Left ventricle myocardium inferior (tissue), 1 donor: ENCODE data around the gene CD48. TPM values are rescaled to one million over a fixed set of nuclear protein-coding genes. Genes with fewer than 3 reads are reported as not detected.

Experiments
- DNase-seq: peaks from one replicate; pipeline ENCODE4 v3.0.0-alpha.2; 2020
- H3K27ac ChIP-seq: fragments of 200-600 bp; replicated peaks from 2 replicates; pipeline ENCODE4 v1.8.0; 2021
- H3K27me3 ChIP-seq: fragments of 200-600 bp; 2 replicates; pipeline ENCODE4 v1.8.0; 2021; ENCODE audit warnings: low read depth
- H3K36me3 ChIP-seq: fragments of 200-600 bp; 2 replicates; pipeline ENCODE4 v1.8.0; 2021
- H3K4me1 ChIP-seq: fragments of 200-600 bp; 2 replicates; pipeline ENCODE4 v1.8.0; 2021
- H3K4me3 ChIP-seq: fragments of 200-600 bp; 2 replicates; pipeline ENCODE4 v1.8.0; 2021; ENCODE audit warnings: mild to moderate bottlenecking, moderate library complexity
- H3K9me3 ChIP-seq: fragments of 200-600 bp; replicated peaks from 2 replicates; pipeline ENCODE4 v1.8.0; 2021
- intact Hi-C: fragments of 100-400 bp; cut with micrococcal nuclease; formaldehyde crosslinking; loops from one replicate; pipeline ENCODE4 v1.11.0; 2022
- total RNA-seq: library from RNA; stranded (reverse); fragmentation: NEBNext Ultra II Directional; extraction: Animal tissue kit (Norgen Biotek cat#: 25700); gene quantifications from one replicate; pipeline ENCODE4 v1.2.1, GENCODE V29; 2021
- TF ChIP-seq, protein P1 (sequence below): fragments of 200-600 bp; IDR thresholded peaks from 2 replicates; pipeline ENCODE4 v1.8.0; 2021; ENCODE audit warnings: antibody characterized with exemption, mild to moderate bottlenecking, borderline replicate concordance
- donor health status: DM: no; HTN: yes; CAD: no; lungs with severe emphysema.

Gene CD48
- total RNA-seq, 1 donor from 2014 or later: 1.3 TPM

DNA sequence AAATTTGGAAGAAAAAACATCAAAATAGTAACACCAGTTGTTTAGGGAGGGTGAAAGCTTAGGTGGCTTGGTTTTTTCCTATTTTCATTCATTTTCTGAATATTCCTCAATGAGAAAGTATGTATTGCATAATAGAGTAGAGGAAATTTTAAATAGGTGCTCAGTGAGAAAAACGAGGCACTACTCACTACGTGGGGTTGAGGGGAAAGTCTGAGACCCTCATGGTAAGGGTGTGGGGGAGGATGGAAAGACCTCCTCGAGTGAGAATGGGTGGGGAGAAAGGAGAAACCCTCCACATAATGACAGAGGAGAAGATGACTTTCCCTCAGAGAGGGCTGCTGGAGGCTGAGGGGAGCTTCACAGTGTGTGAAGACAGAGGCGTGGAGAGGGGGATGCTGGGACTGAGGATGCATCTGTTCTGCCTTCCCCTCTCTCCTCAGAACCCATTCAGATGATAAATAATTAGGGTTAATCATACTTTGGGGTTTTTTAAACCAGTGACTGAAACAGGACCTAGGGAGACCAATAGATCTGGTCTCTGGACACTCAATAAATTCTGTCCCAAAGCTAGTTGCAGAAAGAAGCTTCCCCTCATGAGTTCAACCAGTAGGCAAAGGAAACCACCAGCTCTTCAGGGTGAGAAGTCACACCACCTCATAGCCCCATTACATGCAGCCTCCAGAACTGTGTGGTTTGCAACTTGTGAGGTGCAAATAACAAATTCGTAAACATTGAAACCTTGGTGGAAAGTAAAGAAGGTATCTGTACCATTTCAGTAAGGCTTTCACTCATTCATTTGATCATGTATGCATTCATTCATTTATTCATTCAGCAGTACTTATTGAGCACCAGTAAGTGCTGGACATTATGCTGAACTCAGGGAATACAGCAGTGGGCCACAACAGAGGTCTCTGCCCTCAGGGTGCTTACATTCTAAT lies 44.6 kb upstream of the CD48 start:
- H3K36me3 ChIP-seq: no peaks in the 10 kb centered on the region
- no peak overlapping the region for H3K4me3 ChIP-seq
- DNase-seq: no peak
- intact Hi-C loops: no loop called here
- H3K9me3 ChIP-seq: no peaks in the 10 kb centered on the region
- peaks cover 17% of the 10 kb centered on the region for H3K27me3 ChIP-seq
- no peak overlapping the region for H3K27ac ChIP-seq
- TF ChIP-seq, protein P1, sequence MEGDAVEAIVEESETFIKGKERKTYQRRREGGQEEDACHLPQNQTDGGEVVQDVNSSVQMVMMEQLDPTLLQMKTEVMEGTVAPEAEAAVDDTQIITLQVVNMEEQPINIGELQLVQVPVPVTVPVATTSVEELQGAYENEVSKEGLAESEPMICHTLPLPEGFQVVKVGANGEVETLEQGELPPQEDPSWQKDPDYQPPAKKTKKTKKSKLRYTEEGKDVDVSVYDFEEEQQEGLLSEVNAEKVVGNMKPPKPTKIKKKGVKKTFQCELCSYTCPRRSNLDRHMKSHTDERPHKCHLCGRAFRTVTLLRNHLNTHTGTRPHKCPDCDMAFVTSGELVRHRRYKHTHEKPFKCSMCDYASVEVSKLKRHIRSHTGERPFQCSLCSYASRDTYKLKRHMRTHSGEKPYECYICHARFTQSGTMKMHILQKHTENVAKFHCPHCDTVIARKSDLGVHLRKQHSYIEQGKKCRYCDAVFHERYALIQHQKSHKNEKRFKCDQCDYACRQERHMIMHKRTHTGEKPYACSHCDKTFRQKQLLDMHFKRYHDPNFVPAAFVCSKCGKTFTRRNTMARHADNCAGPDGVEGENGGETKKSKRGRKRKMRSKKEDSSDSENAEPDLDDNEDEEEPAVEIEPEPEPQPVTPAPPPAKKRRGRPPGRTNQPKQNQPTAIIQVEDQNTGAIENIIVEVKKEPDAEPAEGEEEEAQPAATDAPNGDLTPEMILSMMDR: no peak
- no peaks in the 10 kb centered on the region for H3K4me1 ChIP-seq

DNA sequence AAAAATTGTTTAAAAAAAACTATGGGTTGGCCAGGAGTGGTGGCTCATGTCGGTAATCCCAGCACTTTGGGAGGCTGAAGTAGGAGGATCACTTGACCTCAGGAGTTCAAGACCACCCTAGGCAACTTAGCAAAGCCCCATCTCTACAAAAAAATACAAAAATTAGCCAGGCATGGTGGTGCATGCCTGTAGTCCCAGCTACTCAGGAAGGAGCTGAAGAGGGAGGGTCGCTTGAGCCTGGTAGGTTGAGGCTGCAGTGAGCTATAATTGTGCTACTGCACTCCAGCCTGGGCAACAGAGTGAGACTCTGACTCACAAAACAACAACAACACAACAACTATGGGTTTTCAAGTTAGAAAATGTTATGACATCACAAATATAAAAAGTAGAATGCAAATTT lies 43.8 kb upstream of the CD48 start:
- intact Hi-C loops: no loop called here
- Histone ChIP-seq H3K4me1 (no peaks in the 10 kb centered on the region), H3K9me3 (no peaks in the 10 kb centered on the region), H3K27me3 (peaks cover 24% of the 10 kb centered on the region), H3K36me3 (no peaks in the 10 kb centered on the region), H3K27ac (no peak overlapping the region), H3K4me3 (no peak overlapping the region)
- TF ChIP-seq, protein P1: no peak
- DNase-seq: no peak

DNA sequence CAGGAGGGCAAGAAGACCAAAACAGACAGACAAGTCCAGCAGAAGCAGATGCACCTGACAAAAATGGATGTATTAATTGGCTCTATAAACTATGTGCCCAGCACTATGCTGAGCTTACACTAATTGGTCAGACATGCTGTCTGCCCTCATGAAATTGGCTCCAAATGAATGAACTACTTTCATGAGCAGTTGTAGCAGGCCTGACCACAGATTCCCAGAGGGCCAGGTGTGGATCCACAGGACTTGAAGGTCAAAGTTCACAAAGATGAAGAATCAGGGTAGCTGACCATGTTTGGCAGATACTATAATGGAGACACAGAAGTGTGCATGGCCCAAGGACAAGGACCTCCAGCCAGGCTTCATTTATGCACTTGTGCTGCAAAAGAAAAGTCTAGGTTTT lies 42.0 kb upstream of the CD48 start:
- Histone ChIP-seq H3K4me1 (no peaks in the 10 kb centered on the region), H3K27ac (no peak overlapping the region), H3K36me3 (no peaks in the 10 kb centered on the region), H3K9me3 (no peaks in the 10 kb centered on the region), H3K27me3 (peaks cover 43% of the 10 kb centered on the region), H3K4me3 (no peak overlapping the region)
- TF ChIP-seq, protein P1: no peak
- intact Hi-C loops: no loop called here
- no peak for DNase-seq

DNA sequence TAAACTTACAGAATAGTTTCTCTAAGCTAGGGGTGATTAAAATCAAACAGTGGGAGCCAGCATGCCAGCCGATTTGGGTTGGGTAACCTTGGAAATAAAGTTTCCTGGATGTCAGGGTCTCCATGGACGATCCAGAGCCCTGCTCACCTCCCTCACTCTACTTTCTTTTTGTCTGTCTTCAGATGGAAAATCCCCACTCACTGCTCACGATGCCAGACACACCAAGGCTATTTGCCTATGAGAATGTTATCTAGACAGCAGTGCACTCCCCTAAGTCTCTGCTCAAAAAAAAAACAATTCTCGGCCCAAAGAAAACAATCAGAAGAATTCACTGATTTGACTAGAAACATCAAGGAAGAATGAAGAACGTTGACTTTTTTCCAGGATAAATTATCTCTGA lies 41.3 kb upstream of the CD48 start:
- H3K36me3 ChIP-seq: no peaks in the 10 kb centered on the region
- no peak overlapping the region for H3K27ac ChIP-seq
- intact Hi-C loops: no loop called here
- H3K4me1 ChIP-seq: no peaks in the 10 kb centered on the region
- H3K27me3 ChIP-seq: peaks cover 49% of the 10 kb centered on the region
- TF ChIP-seq, protein P1: no peak
- no peaks in the 10 kb centered on the region for H3K9me3 ChIP-seq
- no peak overlapping the region for H3K4me3 ChIP-seq
- DNase-seq: no peak

DNA sequence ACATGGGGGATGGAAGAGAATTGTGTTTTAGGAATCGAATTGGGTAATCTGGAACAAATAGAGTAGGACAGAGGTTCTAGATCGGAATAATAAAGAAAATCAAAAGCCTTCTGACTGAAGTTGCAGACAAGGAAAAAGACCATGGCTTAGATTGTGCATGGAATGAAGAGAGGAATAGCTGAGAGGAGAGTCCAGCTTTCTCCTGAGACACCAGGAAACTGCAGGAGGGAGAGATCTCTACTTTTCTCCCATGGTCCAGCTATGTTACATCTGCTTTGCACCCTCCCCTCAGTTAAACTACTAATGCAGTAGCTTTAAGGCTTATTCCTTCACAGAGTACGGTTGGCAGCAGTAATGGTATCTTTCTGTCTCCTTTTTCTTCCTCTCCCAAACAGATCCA lies 40.8 kb upstream of the CD48 start:
- no peak overlapping the region for H3K27ac ChIP-seq

More for the DNA sequence above, 40.8 kb upstream of the CD48 start:
- no peaks in the 10 kb centered on the region for H3K36me3 ChIP-seq
- H3K4me1 ChIP-seq: no peaks in the 10 kb centered on the region
- no peak overlapping the region for H3K4me3 ChIP-seq
- intact Hi-C loops: no loop called here
- TF ChIP-seq, protein P1: no peak
- no peak for DNase-seq
- no peaks in the 10 kb centered on the region for H3K9me3 ChIP-seq
- H3K27me3 ChIP-seq: peaks cover 49% of the 10 kb centered on the region
